ENCODE data around the gene CENPVL2. TPM values are rescaled to one million over a fixed set of nuclear protein-coding genes. Genes with fewer than 3 reads are reported as not detected.

The CENPVL2 gene
- total RNA-seq, 4 donors from 2014 or later, result not detected

DNA sequence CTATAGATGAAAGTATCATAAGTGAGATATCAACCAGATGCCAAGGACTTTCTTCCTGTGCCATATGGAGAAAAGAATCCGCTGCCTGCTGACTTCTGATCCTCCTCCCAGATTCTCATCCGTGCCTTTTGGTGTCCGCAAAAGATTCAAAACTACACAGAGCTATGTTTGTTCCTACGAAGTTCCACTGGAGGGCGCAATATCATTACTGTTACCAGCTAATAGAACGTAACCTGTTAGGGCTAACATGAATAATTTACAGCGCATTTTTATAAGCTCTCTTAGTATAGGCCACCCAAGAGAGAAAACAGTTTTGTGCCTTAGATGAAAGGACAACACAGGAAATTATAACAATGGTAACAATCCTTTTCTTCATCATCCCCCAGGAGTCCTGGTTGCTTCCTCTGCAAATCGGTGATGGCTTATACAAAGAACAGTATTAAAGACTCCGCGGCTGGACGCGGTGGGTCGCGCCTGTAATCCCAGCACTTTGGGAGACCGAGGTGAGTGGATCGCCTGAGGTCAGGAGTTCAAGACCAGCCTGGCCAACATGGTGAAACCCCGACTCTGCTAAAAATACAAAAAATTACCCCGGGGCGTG is 41.1 kb downstream of the CENPVL2 start:
- TF ChIP-seq, protein P1, sequence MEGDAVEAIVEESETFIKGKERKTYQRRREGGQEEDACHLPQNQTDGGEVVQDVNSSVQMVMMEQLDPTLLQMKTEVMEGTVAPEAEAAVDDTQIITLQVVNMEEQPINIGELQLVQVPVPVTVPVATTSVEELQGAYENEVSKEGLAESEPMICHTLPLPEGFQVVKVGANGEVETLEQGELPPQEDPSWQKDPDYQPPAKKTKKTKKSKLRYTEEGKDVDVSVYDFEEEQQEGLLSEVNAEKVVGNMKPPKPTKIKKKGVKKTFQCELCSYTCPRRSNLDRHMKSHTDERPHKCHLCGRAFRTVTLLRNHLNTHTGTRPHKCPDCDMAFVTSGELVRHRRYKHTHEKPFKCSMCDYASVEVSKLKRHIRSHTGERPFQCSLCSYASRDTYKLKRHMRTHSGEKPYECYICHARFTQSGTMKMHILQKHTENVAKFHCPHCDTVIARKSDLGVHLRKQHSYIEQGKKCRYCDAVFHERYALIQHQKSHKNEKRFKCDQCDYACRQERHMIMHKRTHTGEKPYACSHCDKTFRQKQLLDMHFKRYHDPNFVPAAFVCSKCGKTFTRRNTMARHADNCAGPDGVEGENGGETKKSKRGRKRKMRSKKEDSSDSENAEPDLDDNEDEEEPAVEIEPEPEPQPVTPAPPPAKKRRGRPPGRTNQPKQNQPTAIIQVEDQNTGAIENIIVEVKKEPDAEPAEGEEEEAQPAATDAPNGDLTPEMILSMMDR (IDR thresholded peaks at IDR 0.05; ENCODE audit: low read depth), result no peak

Other genes with a start within 250 kb of the CENPVL2 start
- gene NUDT11, start 186.2 kb downstream of the CENPVL2 start, total RNA-seq, result 1 to 10 TPM in 2 of 4 donors, under 1 TPM in 1, not detected in 1; 0.82 to 2.7 (median 2.0) TPM
- not detected for gene CENPVL3, start 63.9 kb downstream of the CENPVL2 start, total RNA-seq
- not detected for gene CENPVL1, start 27.7 kb upstream of the CENPVL2 start, total RNA-seq
- gene GSPT2, start 60.6 kb upstream of the CENPVL2 start, total RNA-seq, result 1 to 10 TPM; 2.6 to 5.9 (median 5.1) TPM
- 10 to 100 TPM; 21.4 to 39.0 (median 23.7) TPM for gene MAGED1, start 210.8 kb upstream of the CENPVL2 start, total RNA-seq